H1 (cell line): ENCODE data around the gene NR4A3. TPM values are rescaled to one million over a fixed set of nuclear protein-coding genes. Genes with fewer than 3 reads are reported as not detected.

ENCODE experiments used
- CTCF ChIA-PET: fragments of 300-600 bp; sonication (Branson Sonifier 250); formaldehyde crosslinking; loops from one replicate; lab custom pipeline; 2021; ENCODE audit not compliant: partially characterized antibody; lab: Charles Lee
- POLR2A ChIA-PET: fragments of 300-600 bp; sonication (Branson Sonifier 250); formaldehyde crosslinking; loops from one replicate; lab custom pipeline; 2021; ENCODE audit warnings: inconsistent platforms; ENCODE audit not compliant: partially characterized antibody; lab: Charles Lee
- DNase-seq, 2 experiments: peaks; one replicate each; pipeline versions ENCODE4 v3.0.0 to v3.0.0-alpha.2; 2010 to 2022; ENCODE audit warnings: low spot score in 2 of 2, low read depth in 1 of 2, mixed read lengths in 1 of 2
- FAIRE-seq: peaks from 2 replicates; lab custom pipeline; 2011; peaks lifted over from hg19 to GRCh38; lab: Jason Lieb, UNC
- H2AFZ ChIP-seq: 2 replicates; pipeline ENCODE4 v1.8.1; 2012; ENCODE audit warnings: low read length, inconsistent platforms
- H2AK5ac ChIP-seq: 2 replicates; pipeline ENCODE4 v1.6.1; 2013; ENCODE audit warnings: low read depth, low read length
- H2BK120ac ChIP-seq: replicated peaks from 2 replicates; pipeline ENCODE3; 2013; ENCODE audit warnings: low read depth, low read length, inconsistent platforms
- H2BK12ac ChIP-seq: 2 replicates; pipeline ENCODE4 v1.6.1; 2013; ENCODE audit warnings: low read depth, low read length
- H2BK15ac ChIP-seq: 2 replicates; pipeline ENCODE4 v1.6.1; 2013; ENCODE audit warnings: low read length
- H2BK20ac ChIP-seq: 2 replicates; pipeline ENCODE4 v1.6.1; 2013; ENCODE audit warnings: low read length
- H2BK5ac ChIP-seq: 2 replicates; pipeline ENCODE4 v1.6.1; 2013; ENCODE audit warnings: low read depth, low read length
- H3K14ac ChIP-seq: 2 replicates; pipeline ENCODE4 v1.6.1; 2013; ENCODE audit warnings: inconsistent platforms; ENCODE audit not compliant: insufficient read length
- H3K18ac ChIP-seq: 2 replicates; pipeline ENCODE4 v1.6.1; 2013; ENCODE audit warnings: low read length; ENCODE audit errors: extremely low read depth
- H3K23ac ChIP-seq: 2 replicates; pipeline ENCODE4 v1.6.1; 2013; ENCODE audit warnings: inconsistent platforms; ENCODE audit not compliant: insufficient read length
- H3K23me2 ChIP-seq: 2 replicates; pipeline ENCODE4 v1.6.1; 2013; ENCODE audit warnings: low read depth, low read length
- H3K27ac ChIP-seq: 2 replicates; pipeline ENCODE4 v1.6.1; 2011; ENCODE audit warnings: low read depth, low read length, inconsistent platforms
- H3K27me3 ChIP-seq, 4 experiments: replicated peaks in 1 of 4; 1 replicate in 1 of 4; 2 replicates in 3 of 4; pipeline versions ENCODE4 v1.6.1 to v1.8.1; 2011 to 2013; ENCODE audit warnings: low read length in 3 of 4, mild to moderate bottlenecking in 3 of 4, inconsistent platforms in 2 of 4, mixed read lengths in 2 of 4, moderate library complexity in 1 of 4; ENCODE audit not compliant: control insufficient read depth in 3 of 4, insufficient read depth in 3 of 4; ENCODE audit errors: extremely low read depth in 1 of 4
- H3K36me3 ChIP-seq, 4 experiments: 2 replicates each; pipeline versions ENCODE4 v1.6.1 to v1.8.1; 2011 to 2013; ENCODE audit warnings: mild to moderate bottlenecking in 4 of 4, low read length in 3 of 4, moderate library complexity in 2 of 4, control low read depth in 1 of 4, inconsistent platforms in 1 of 4; ENCODE audit not compliant: insufficient read depth in 4 of 4, control insufficient read depth in 2 of 4
- H3K4ac ChIP-seq: replicated peaks from 2 replicates; pipeline ENCODE3; 2013; ENCODE audit warnings: low read length, low read depth, mixed read lengths, inconsistent platforms; ENCODE audit not compliant: insufficient read length
- H3K4me1 ChIP-seq, 4 experiments: replicated peaks in 1 of 4; 1 replicate in 1 of 4; 2 replicates in 3 of 4; pipeline versions ENCODE4 v1.6.1 to v1.8.1; 2011 to 2013; ENCODE audit warnings: low read length in 3 of 4, inconsistent platforms in 2 of 4, mixed read lengths in 1 of 4; ENCODE audit not compliant: insufficient read depth in 4 of 4, control insufficient read depth in 3 of 4
- H3K4me2 ChIP-seq, 2 experiments: 2 replicates each; pipeline versions ENCODE4 v1.6.1 to v1.8.1; 2011 to 2013; ENCODE audit warnings: low read depth in 2 of 2, low read length in 2 of 2, control low read depth in 1 of 2, inconsistent platforms in 1 of 2, mild to moderate bottlenecking in 1 of 2; ENCODE audit not compliant: insufficient read depth in 1 of 2
- H3K4me3 ChIP-seq, 4 experiments: fragments of 200-600, 300-600 bp in 1 of 4; sonication (generic), shearing (Covaris generic), sonication (Bioruptor Twin) in 1 of 4; 2 replicates each; pipeline versions ENCODE4 v1.5.1 to v1.8.1; 2011 to 2016; ENCODE audit warnings: low read length in 4 of 4, low read depth in 3 of 4, control low read depth in 2 of 4, inconsistent platforms in 2 of 4, mild to moderate bottlenecking in 2 of 4, mixed read lengths in 1 of 4, moderate library complexity in 1 of 4; ENCODE audit not compliant: insufficient read depth in 2 of 4; ENCODE audit errors: extremely low read depth in 1 of 4
- H3K56ac ChIP-seq: replicated peaks from 2 replicates; pipeline ENCODE3; 2013; ENCODE audit warnings: low read depth, mild to moderate bottlenecking, mixed read lengths, low read length, inconsistent platforms; ENCODE audit not compliant: insufficient read length
- H3K79me1 ChIP-seq: 2 replicates; pipeline ENCODE4 v1.6.1; 2013; ENCODE audit warnings: low read depth, low read length, control low read depth
- H3K79me2 ChIP-seq, 2 experiments: 2 replicates each; pipeline versions ENCODE4 v1.6.1 to v1.8.1; 2012 to 2013; ENCODE audit warnings: low read length in 2 of 2, mild to moderate bottlenecking in 2 of 2, inconsistent platforms in 1 of 2; ENCODE audit not compliant: insufficient read depth in 2 of 2, control insufficient read depth in 1 of 2
- H3K9ac ChIP-seq, 4 experiments: replicated peaks in 1 of 4; 1 replicate in 1 of 4; 2 replicates in 3 of 4; pipeline versions ENCODE4 v1.6.1 to v1.8.1; 2011 to 2013; ENCODE audit warnings: low read depth in 3 of 4, low read length in 3 of 4, control low read depth in 2 of 4, mild to moderate bottlenecking in 2 of 4, moderate library complexity in 2 of 4, inconsistent platforms in 1 of 4; ENCODE audit errors: extremely low read depth in 1 of 4
- H3K9me3 ChIP-seq, 2 experiments: 2 replicates each; pipeline versions ENCODE4 v1.6.1 to v1.8.1; 2012 to 2013; ENCODE audit warnings: mild to moderate bottlenecking in 2 of 2, moderate library complexity in 2 of 2, control low read depth in 1 of 2, inconsistent platforms in 1 of 2, low read depth in 1 of 2, low read length in 1 of 2, mixed read lengths in 1 of 2; ENCODE audit not compliant: insufficient read depth in 2 of 2
- H4K20me1 ChIP-seq, 2 experiments: replicated peaks in 1 of 2; 2 replicates each; pipeline versions ENCODE3 to v1.8.1; 2011 to 2013; ENCODE audit warnings: inconsistent platforms in 2 of 2, low read length in 2 of 2, mild to moderate bottlenecking in 1 of 2; ENCODE audit not compliant: insufficient read depth in 2 of 2, control insufficient read depth in 1 of 2
- H4K5ac ChIP-seq: 2 replicates; pipeline ENCODE4 v1.6.1; 2013; ENCODE audit warnings: low read length, low read depth, mixed read lengths, inconsistent platforms; ENCODE audit not compliant: insufficient read length
- H4K8ac ChIP-seq: 2 replicates; pipeline ENCODE4 v1.8.0; 2013; ENCODE audit warnings: mild to moderate bottlenecking, moderate library complexity, low read length, inconsistent platforms; ENCODE audit not compliant: insufficient read depth; ENCODE audit errors: extremely low read depth
- H4K91ac ChIP-seq: replicated peaks from 2 replicates; pipeline ENCODE3; 2013; ENCODE audit warnings: low read length, mixed read lengths, inconsistent platforms; ENCODE audit not compliant: insufficient read length
- CBX5 ChIP-seq: fragments of 300-800, 300-1000 bp; sonication (generic); IDR thresholded peaks from 2 replicates; pipeline ENCODE4 v1.7.1; 2016; ENCODE audit warnings: antibody characterized with exemption, low read length, low read depth
- SIRT6 ChIP-seq: IDR thresholded peaks from one replicate; pipeline ENCODE4 v1.7.1; 2012; ENCODE audit warnings: low read length, inconsistent platforms
- SIX5 ChIP-seq: IDR thresholded peaks from 2 replicates; pipeline ENCODE4 v1.6.1; 2011; ENCODE audit warnings: mild to moderate bottlenecking, low read depth, low read length
- SRF ChIP-seq: IDR thresholded peaks from 2 replicates; pipeline ENCODE4 v1.6.1; 2011; ENCODE audit warnings: mild to moderate bottlenecking, low read depth, low read length, moderate library complexity
- WGBS, 2 experiments: shearing (Covaris generic) in 1 of 2; methylation state at CpG; one replicate each; pipeline versions ENCODE4 v1.1.6 to v1.1.7; 2013 to 2015; ENCODE audit warnings: low lambda C conversion rate in 2 of 2, mixed read lengths in 2 of 2, inconsistent platforms in 1 of 2, low coverage in 1 of 2, missing lambda C conversion rate in 1 of 2; ENCODE audit not compliant: insufficient replicate concordance in 2 of 2, insufficient coverage in 1 of 2, insufficient read length in 1 of 2; ENCODE audit errors: extremely low coverage in 1 of 2, missing lambda C conversion rate in 1 of 2; 5-methylcytosine and 5-hydroxymethylcytosine counted together
- polyA plus RNA-seq, 7 experiments: library from polyadenylated mRNA; depleted of rRNA in 3 of 7; stranded (reverse) in 5 of 7; unstranded in 2 of 7; fragments of >200 nt in 5 of 7; fragments of 200-250 nt in 2 of 7; gene quantifications; 1 replicate in 5 of 7; 2 replicates in 1 of 7; 4 replicates in 1 of 7; pipeline versions ENCODE4 v1.2.1 to v1.2.3, GENCODE V29; 2011 to 2013; ENCODE audit warnings: missing spikeins in 2 of 7, mixed read lengths in 2 of 7
- total RNA-seq: library from RNA; stranded (reverse); fragmentation: NEBNext Ultra II Directional; extraction: Animal tissue kit (Norgen Biotek cat#: 25700); gene quantifications from 2 replicates; pipeline ENCODE4 v1.2.1, GENCODE V29; 2021

Gene NR4A3
- total and polyA plus RNA-seq, 2 of the 8 experiments (the other 6 are each of a cell fraction or from before 2014, with no cell fraction given), result 0.05 to 0.30 TPM

GRCh38 chr9:99903393-99903792 lies 81.7 kb downstream of the NR4A3 start:
- Histone ChIP-seq H3K79me1 (no peaks in the 10 kb centered on the region), H2BK15ac (no peak overlapping the region), H2AK5ac (no peak overlapping the region), H3K23me2 (peaks cover 6% of the 10 kb centered on the region), H3K56ac (no peak overlapping the region), H4K8ac (no peak overlapping the region), H2BK12ac (no peak overlapping the region), H3K18ac (no peak overlapping the region), H3K79me2 (no peaks in the 10 kb centered on the region), H3K23ac (no peak overlapping the region), H3K4me3 (no peak overlapping the region), H3K9me3 (no peaks in the 10 kb centered on the region), H4K91ac (no peak overlapping the region), H2AFZ (no peak overlapping the region), H4K20me1 (no peaks in the 10 kb centered on the region), H2BK20ac (no peak overlapping the region), H3K36me3 (no peaks in the 10 kb centered on the region), H3K27ac (no peak overlapping the region), H3K14ac (no peak overlapping the region), H2BK5ac (no peak overlapping the region), H2BK120ac (no peak overlapping the region), H3K27me3 (no peaks in the 10 kb centered on the region; a peak in 1 of 7 replicates), H3K4ac (no peak overlapping the region), H3K4me1 (peaks cover 0 to 5% (median 3%) of the 10 kb centered on the region in 4 experiments; a peak in 3 of 7 replicates), H3K4me2 (no peak overlapping the region), H3K9ac (no peak overlapping the region), H4K5ac (no peak overlapping the region)
- DNase-seq (no peak), FAIRE-seq (no peak)
- TF ChIP-seq SRF (no peak), SIRT6 (no peak), SIX5 (no peak), CBX5 (no peak)
- ChIA-PET POLR2A (no interaction called here), CTCF (interaction anchor here (0.7 to 1.6 kb wide), 2 partner anchors 48 to 472 kb away, joined by 3 to 8 read pairs; no protein-coding TSS in a partner anchor)
- 88% methylated on average over 1 of the region's 1 CpG; no CpG with 5 or more reads in 1 of the 2 experiments for WGBS, 2 experiments
